ENCODE results near the gene BCKDK. TPM values are rescaled to one million over a fixed set of nuclear protein-coding genes. Genes with fewer than 3 reads are reported as not detected.

Gene BCKDK
- total and polyA plus RNA-seq, 2 of the 13 experiments (the other 11 are each of a cell fraction or from before 2014, with no cell fraction given) = 24.9 to 42.6 TPM

- TF ChIP-seq UBTF (CRISPR knock-in tag; IDR thresholded peaks at IDR 0.05) = peak; percentile 89
- TF ChIP-seq SRY (CRISPR knock-in tag; IDR thresholded peaks at IDR 0.05) = peak; percentile 74
- TF ChIP-seq HNRNPH1 (optimal IDR thresholded peaks at IDR 0.05; ENCODE audit: low read depth, low read length) = no peak
- peak; percentile 67; the same call in 1 of the 2 replicates for TF ChIP-seq ZBTB43 (CRISPR knock-in tag; conservative IDR thresholded peaks at IDR 0.05)
- TF ChIP-seq NR3C1 (CRISPR knock-in tag; IDR thresholded peaks at IDR 0.05) = no peak
- TF ChIP-seq, protein P1, sequence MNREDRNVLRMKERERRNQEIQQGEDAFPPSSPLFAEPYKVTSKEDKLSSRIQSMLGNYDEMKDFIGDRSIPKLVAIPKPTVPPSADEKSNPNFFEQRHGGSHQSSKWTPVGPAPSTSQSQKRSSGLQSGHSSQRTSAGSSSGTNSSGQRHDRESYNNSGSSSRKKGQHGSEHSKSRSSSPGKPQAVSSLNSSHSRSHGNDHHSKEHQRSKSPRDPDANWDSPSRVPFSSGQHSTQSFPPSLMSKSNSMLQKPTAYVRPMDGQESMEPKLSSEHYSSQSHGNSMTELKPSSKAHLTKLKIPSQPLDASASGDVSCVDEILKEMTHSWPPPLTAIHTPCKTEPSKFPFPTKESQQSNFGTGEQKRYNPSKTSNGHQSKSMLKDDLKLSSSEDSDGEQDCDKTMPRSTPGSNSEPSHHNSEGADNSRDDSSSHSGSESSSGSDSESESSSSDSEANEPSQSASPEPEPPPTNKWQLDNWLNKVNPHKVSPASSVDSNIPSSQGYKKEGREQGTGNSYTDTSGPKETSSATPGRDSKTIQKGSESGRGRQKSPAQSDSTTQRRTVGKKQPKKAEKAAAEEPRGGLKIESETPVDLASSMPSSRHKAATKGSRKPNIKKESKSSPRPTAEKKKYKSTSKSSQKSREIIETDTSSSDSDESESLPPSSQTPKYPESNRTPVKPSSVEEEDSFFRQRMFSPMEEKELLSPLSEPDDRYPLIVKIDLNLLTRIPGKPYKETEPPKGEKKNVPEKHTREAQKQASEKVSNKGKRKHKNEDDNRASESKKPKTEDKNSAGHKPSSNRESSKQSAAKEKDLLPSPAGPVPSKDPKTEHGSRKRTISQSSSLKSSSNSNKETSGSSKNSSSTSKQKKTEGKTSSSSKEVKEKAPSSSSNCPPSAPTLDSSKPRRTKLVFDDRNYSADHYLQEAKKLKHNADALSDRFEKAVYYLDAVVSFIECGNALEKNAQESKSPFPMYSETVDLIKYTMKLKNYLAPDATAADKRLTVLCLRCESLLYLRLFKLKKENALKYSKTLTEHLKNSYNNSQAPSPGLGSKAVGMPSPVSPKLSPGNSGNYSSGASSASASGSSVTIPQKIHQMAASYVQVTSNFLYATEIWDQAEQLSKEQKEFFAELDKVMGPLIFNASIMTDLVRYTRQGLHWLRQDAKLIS (CRISPR knock-in tag; IDR thresholded peaks at IDR 0.05) = no peak; the same call in none of the 2 replicates
- TF ChIP-seq MBNL3 (CRISPR knock-in tag; conservative IDR thresholded peaks at IDR 0.05) = no peak
- TF ChIP-seq ARNT2 (CRISPR knock-in tag; IDR thresholded peaks at IDR 0.05; ENCODE audit: low read depth) = peak; percentile 66; the same call in 1 of the 2 replicates
- peak; percentile 42 for TF ChIP-seq ZNF317 (CRISPR knock-in tag; IDR thresholded peaks at IDR 0.05)
- peak; percentile 91; the same call in 1 of the 2 replicates for TF ChIP-seq THAP9 (CRISPR knock-in tag; IDR thresholded peaks at IDR 0.05; ENCODE audit: borderline replicate concordance)
- TF ChIP-seq CHCHD3 (CRISPR knock-in tag; IDR thresholded peaks at IDR 0.05) = peak; percentile 38; the same call in 1 of the 2 replicates
- TF ChIP-seq ZNF224 (CRISPR knock-in tag; IDR thresholded peaks at IDR 0.05) = no peak
- peak; percentile 95 for TF ChIP-seq SMYD3 (CRISPR knock-in tag; IDR thresholded peaks at IDR 0.05)
- TF ChIP-seq ZSCAN12 (CRISPR knock-in tag; IDR thresholded peaks at IDR 0.05) = no peak
- TF ChIP-seq ZNF644 (CRISPR knock-in tag; IDR thresholded peaks at IDR 0.05; ENCODE audit: low read depth) = no peak
- TF ChIP-seq NCOA2 (CRISPR knock-in tag; IDR thresholded peaks at IDR 0.05) = peak; percentile 35; the same call in 1 of the 2 replicates
- TF ChIP-seq ZNF253 (CRISPR knock-in tag; IDR thresholded peaks at IDR 0.05; ENCODE audit: borderline replicate concordance) = no peak; the same call in 1 of the 2 replicates
- TF ChIP-seq ZZZ3 (CRISPR knock-in tag; IDR thresholded peaks at IDR 0.05; ENCODE audit: borderline replicate concordance) = peak; percentile 84; the same call in 1 of the 2 replicates
These were observed 34.0 kb upstream of the BCKDK start, which contains the start of the genes ZNF646 and ZNF668 (continued) for GRCh38 chr16:31073970-31074813.
